ENCODE data around the gene FAM53C. TPM values are rescaled to one million over a fixed set of nuclear protein-coding genes. Genes with fewer than 3 reads are reported as not detected.

The FAM53C gene
- total and polyA plus RNA-seq, 10 of the 15 experiments (the other 5 are each of a cell fraction or from before 2014, with no cell fraction given) = 8.0 to 31.3 (median 24.0) TPM

DNA sequence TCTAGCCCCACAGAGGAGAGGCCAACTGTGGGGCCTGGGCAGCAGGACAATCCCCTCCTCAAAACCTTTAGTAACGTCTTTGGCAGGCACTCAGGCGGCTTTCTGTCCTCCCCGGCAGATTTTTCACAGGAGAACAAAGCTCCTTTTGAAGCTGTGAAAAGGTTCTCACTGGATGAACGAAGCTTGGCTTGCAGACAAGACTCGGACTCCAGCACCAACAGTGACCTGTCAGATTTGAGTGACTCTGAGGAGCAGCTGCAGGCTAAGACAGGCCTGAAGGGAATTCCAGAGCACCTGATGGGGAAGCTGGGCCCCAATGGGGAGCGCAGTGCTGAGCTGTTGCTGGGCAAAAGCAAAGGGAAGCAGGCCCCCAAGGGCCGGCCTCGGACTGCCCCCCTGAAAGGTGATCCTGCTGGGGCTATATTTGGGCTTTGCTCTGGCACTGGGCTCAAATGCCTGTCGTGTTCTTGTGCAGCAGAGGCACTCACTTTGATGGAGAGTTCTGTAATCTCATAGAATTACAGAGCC, 53.9 kb downstream of the FAM53C start (continued):
- TF ChIP-seq, protein P1, sequence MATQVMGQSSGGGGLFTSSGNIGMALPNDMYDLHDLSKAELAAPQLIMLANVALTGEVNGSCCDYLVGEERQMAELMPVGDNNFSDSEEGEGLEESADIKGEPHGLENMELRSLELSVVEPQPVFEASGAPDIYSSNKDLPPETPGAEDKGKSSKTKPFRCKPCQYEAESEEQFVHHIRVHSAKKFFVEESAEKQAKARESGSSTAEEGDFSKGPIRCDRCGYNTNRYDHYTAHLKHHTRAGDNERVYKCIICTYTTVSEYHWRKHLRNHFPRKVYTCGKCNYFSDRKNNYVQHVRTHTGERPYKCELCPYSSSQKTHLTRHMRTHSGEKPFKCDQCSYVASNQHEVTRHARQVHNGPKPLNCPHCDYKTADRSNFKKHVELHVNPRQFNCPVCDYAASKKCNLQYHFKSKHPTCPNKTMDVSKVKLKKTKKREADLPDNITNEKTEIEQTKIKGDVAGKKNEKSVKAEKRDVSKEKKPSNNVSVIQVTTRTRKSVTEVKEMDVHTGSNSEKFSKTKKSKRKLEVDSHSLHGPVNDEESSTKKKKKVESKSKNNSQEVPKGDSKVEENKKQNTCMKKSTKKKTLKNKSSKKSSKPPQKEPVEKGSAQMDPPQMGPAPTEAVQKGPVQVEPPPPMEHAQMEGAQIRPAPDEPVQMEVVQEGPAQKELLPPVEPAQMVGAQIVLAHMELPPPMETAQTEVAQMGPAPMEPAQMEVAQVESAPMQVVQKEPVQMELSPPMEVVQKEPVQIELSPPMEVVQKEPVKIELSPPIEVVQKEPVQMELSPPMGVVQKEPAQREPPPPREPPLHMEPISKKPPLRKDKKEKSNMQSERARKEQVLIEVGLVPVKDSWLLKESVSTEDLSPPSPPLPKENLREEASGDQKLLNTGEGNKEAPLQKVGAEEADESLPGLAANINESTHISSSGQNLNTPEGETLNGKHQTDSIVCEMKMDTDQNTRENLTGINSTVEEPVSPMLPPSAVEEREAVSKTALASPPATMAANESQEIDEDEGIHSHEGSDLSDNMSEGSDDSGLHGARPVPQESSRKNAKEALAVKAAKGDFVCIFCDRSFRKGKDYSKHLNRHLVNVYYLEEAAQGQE (IDR thresholded peaks at IDR 0.05; ENCODE audit: low read depth, low read length) = no peak
- no peak for TF ChIP-seq ZNF384 (IDR thresholded peaks at IDR 0.05; ENCODE audit: borderline replicate concordance, low read depth, low read length)

Other genes with a start within 250 kb of the FAM53C start
Only the 7 nearest of the 11 such genes appear.
- gene KIF20A, start 159.2 kb upstream of the FAM53C start, total RNA-seq (2014; rRNA removed) = 45.4 and 47.2 TPM in 2 replicates
- 53.6 and 54.2 TPM in 2 replicates for gene KIF20A, start 159.2 kb upstream of the FAM53C start, total RNA-seq (2014; rRNA removed; fragmentation: Illumina TruSeq; extraction: Trizol)
- 42.0 and 45.8 TPM in 2 replicates for gene KIF20A, start 159.2 kb upstream of the FAM53C start, total RNA-seq (2021)
- gene KIF20A, start 159.2 kb upstream of the FAM53C start, polyA plus RNA-seq (2011; rRNA removed) = 45.2 and 47.0 TPM in 2 replicates
- gene KIF20A, start 159.2 kb upstream of the FAM53C start, polyA plus RNA-seq (2014; fragmentation: Illumina TruSeq; extraction: Trizol) = 50.7 and 52.9 TPM in 2 replicates
- gene KIF20A, start 159.2 kb upstream of the FAM53C start, polyA plus RNA-seq (2014; fragmentation: Nextera tagmentation; extraction: Ambion mirVana) = 10 to 100 TPM; 20.7 to 27.2 TPM
- 34.6 and 34.9 TPM in 2 replicates for gene KIF20A, start 159.2 kb upstream of the FAM53C start, polyA plus RNA-seq (2014; rRNA removed)
- 10 to 100 TPM; 56.2 to 61.9 TPM for gene KIF20A, start 159.2 kb upstream of the FAM53C start, polyA plus RNA-seq (2016; fragmentation: Nextera tagmentation; extraction: Ambion mirVana)
- gene CDC23, start 124.9 kb upstream of the FAM53C start, total RNA-seq (2014; rRNA removed) = 39.4 and 48.2 TPM in 2 replicates
- 42.9 and 43.3 TPM in 2 replicates for gene CDC23, start 124.9 kb upstream of the FAM53C start, total RNA-seq (2014; rRNA removed; fragmentation: Illumina TruSeq; extraction: Trizol)
- gene CDC23, start 124.9 kb upstream of the FAM53C start, total RNA-seq (2021) = 40.5 and 42.2 TPM in 2 replicates
- gene CDC23, start 124.9 kb upstream of the FAM53C start, polyA plus RNA-seq (2011; rRNA removed) = 66.1 and 84.4 TPM in 2 replicates
- 51.4 and 76.6 TPM in 2 replicates for gene CDC23, start 124.9 kb upstream of the FAM53C start, polyA plus RNA-seq (2014; fragmentation: Illumina TruSeq; extraction: Trizol)
- gene CDC23, start 124.9 kb upstream of the FAM53C start, polyA plus RNA-seq (2014; fragmentation: Nextera tagmentation; extraction: Ambion mirVana) = 10 to 100 TPM; 45.7 to 61.7 TPM
- 32.2 and 37.1 TPM in 2 replicates for gene CDC23, start 124.9 kb upstream of the FAM53C start, polyA plus RNA-seq (2014; rRNA removed)
- gene CDC23, start 124.9 kb upstream of the FAM53C start, polyA plus RNA-seq (2016; fragmentation: Nextera tagmentation; extraction: Ambion mirVana) = 10 to 100 TPM; 59.2 to 59.3 TPM
- gene GFRA3, start 63.6 kb upstream of the FAM53C start, total RNA-seq (2014; rRNA removed) = not detected in 2 replicates
- gene GFRA3, start 63.6 kb upstream of the FAM53C start, total RNA-seq (2014; rRNA removed; fragmentation: Illumina TruSeq; extraction: Trizol) = not detected in 2 replicates
- gene GFRA3, start 63.6 kb upstream of the FAM53C start, total RNA-seq (2021) = 0.10 TPM in 1 of 2 replicates, not detected in the other
- not detected in 2 replicates for gene GFRA3, start 63.6 kb upstream of the FAM53C start, polyA plus RNA-seq (2011; rRNA removed)
- gene GFRA3, start 63.6 kb upstream of the FAM53C start, polyA plus RNA-seq (2014; fragmentation: Illumina TruSeq; extraction: Trizol) = 0.06 TPM in 1 of 2 replicates, not detected in the other
- gene GFRA3, start 63.6 kb upstream of the FAM53C start, polyA plus RNA-seq (2014; fragmentation: Nextera tagmentation; extraction: Ambion mirVana) = not detected
- gene GFRA3, start 63.6 kb upstream of the FAM53C start, polyA plus RNA-seq (2014; rRNA removed) = 0.24 TPM in 1 of 2 replicates, not detected in the other
- gene GFRA3, start 63.6 kb upstream of the FAM53C start, polyA plus RNA-seq (2016; fragmentation: Nextera tagmentation; extraction: Ambion mirVana) = under 1 TPM in 1 of 2 experiments, not detected in 1; 0.08 TPM
- gene CDC25C, start 6.5 kb upstream of the FAM53C start, total RNA-seq (2014; rRNA removed) = 12.2 and 14.4 TPM in 2 replicates
- gene CDC25C, start 6.5 kb upstream of the FAM53C start, total RNA-seq (2014; rRNA removed; fragmentation: Illumina TruSeq; extraction: Trizol) = 15.1 and 15.4 TPM in 2 replicates
- 9.2 and 10.2 TPM in 2 replicates for gene CDC25C, start 6.5 kb upstream of the FAM53C start, total RNA-seq (2021)
- gene CDC25C, start 6.5 kb upstream of the FAM53C start, polyA plus RNA-seq (2011; rRNA removed) = 30.7 and 38.9 TPM in 2 replicates
- 15.9 and 21.4 TPM in 2 replicates for gene CDC25C, start 6.5 kb upstream of the FAM53C start, polyA plus RNA-seq (2014; fragmentation: Illumina TruSeq; extraction: Trizol)
- gene CDC25C, start 6.5 kb upstream of the FAM53C start, polyA plus RNA-seq (2014; fragmentation: Nextera tagmentation; extraction: Ambion mirVana) = 10 to 100 TPM; 14.0 to 14.3 TPM
- 11.4 and 11.6 TPM in 2 replicates for gene CDC25C, start 6.5 kb upstream of the FAM53C start, polyA plus RNA-seq (2014; rRNA removed)
- gene CDC25C, start 6.5 kb upstream of the FAM53C start, polyA plus RNA-seq (2016; fragmentation: Nextera tagmentation; extraction: Ambion mirVana) = 10 to 100 TPM; 15.5 to 15.9 TPM
- 30.3 and 32.0 TPM in 2 replicates for gene KDM3B, start 14.4 kb downstream of the FAM53C start, total RNA-seq (2014; rRNA removed)
- 30.5 and 30.9 TPM in 2 replicates for gene KDM3B, start 14.4 kb downstream of the FAM53C start, total RNA-seq (2014; rRNA removed; fragmentation: Illumina TruSeq; extraction: Trizol)
- gene KDM3B, start 14.4 kb downstream of the FAM53C start, total RNA-seq (2021) = 41.0 and 43.1 TPM in 2 replicates
- 31.3 and 35.0 TPM in 2 replicates for gene KDM3B, start 14.4 kb downstream of the FAM53C start, polyA plus RNA-seq (2011; rRNA removed)
- 45.7 and 52.5 TPM in 2 replicates for gene KDM3B, start 14.4 kb downstream of the FAM53C start, polyA plus RNA-seq (2014; fragmentation: Illumina TruSeq; extraction: Trizol)
- gene KDM3B, start 14.4 kb downstream of the FAM53C start, polyA plus RNA-seq (2014; fragmentation: Nextera tagmentation; extraction: Ambion mirVana) = 1 to 10 TPM; 8.5 to 9.6 TPM
- 26.7 and 27.7 TPM in 2 replicates for gene KDM3B, start 14.4 kb downstream of the FAM53C start, polyA plus RNA-seq (2014; rRNA removed)
- 10 to 100 TPM; 13.9 to 14.8 TPM for gene KDM3B, start 14.4 kb downstream of the FAM53C start, polyA plus RNA-seq (2016; fragmentation: Nextera tagmentation; extraction: Ambion mirVana)
- 1.9 TPM in 2 replicates for gene REEP2, start 100.8 kb downstream of the FAM53C start, total RNA-seq (2014; rRNA removed)
- 1.2 and 1.4 TPM in 2 replicates for gene REEP2, start 100.8 kb downstream of the FAM53C start, total RNA-seq (2014; rRNA removed; fragmentation: Illumina TruSeq; extraction: Trizol)
- gene REEP2, start 100.8 kb downstream of the FAM53C start, total RNA-seq (2021) = 2.5 and 3.1 TPM in 2 replicates
- gene REEP2, start 100.8 kb downstream of the FAM53C start, polyA plus RNA-seq (2011; rRNA removed) = 1.2 and 2.3 TPM in 2 replicates
- gene REEP2, start 100.8 kb downstream of the FAM53C start, polyA plus RNA-seq (2014; fragmentation: Illumina TruSeq; extraction: Trizol) = 0.59 and 1.6 TPM in 2 replicates
- under 1 TPM; 0.10 to 0.13 TPM for gene REEP2, start 100.8 kb downstream of the FAM53C start, polyA plus RNA-seq (2014; fragmentation: Nextera tagmentation; extraction: Ambion mirVana)
- gene REEP2, start 100.8 kb downstream of the FAM53C start, polyA plus RNA-seq (2014; rRNA removed) = 1.4 and 2.2 TPM in 2 replicates
- 1 to 10 TPM; 2.2 to 2.4 TPM for gene REEP2, start 100.8 kb downstream of the FAM53C start, polyA plus RNA-seq (2016; fragmentation: Nextera tagmentation; extraction: Ambion mirVana)
- gene EGR1, start 127.2 kb downstream of the FAM53C start, total RNA-seq (2014; rRNA removed) = 0.82 and 1.1 TPM in 2 replicates
- gene EGR1, start 127.2 kb downstream of the FAM53C start, total RNA-seq (2014; rRNA removed; fragmentation: Illumina TruSeq; extraction: Trizol) = 0.89 and 0.92 TPM in 2 replicates
- gene EGR1, start 127.2 kb downstream of the FAM53C start, total RNA-seq (2021) = 7.3 and 9.0 TPM in 2 replicates
- gene EGR1, start 127.2 kb downstream of the FAM53C start, polyA plus RNA-seq (2011; rRNA removed) = 2.2 and 2.3 TPM in 2 replicates
- 4.3 and 5.7 TPM in 2 replicates for gene EGR1, start 127.2 kb downstream of the FAM53C start, polyA plus RNA-seq (2014; fragmentation: Illumina TruSeq; extraction: Trizol)
- gene EGR1, start 127.2 kb downstream of the FAM53C start, polyA plus RNA-seq (2014; fragmentation: Nextera tagmentation; extraction: Ambion mirVana) = 1 to 10 TPM; 1.7 to 2.8 TPM
- gene EGR1, start 127.2 kb downstream of the FAM53C start, polyA plus RNA-seq (2014; rRNA removed) = 4.6 and 5.5 TPM in 2 replicates
- gene EGR1, start 127.2 kb downstream of the FAM53C start, polyA plus RNA-seq (2016; fragmentation: Nextera tagmentation; extraction: Ambion mirVana) = 1 to 10 TPM; 1.6 to 3.1 TPM

All from GM12878 (cell line).